Esophagus squamous epithelium (tissue), 4 donors: ENCODE data around the gene PLAC1.

ENCODE experiments used
- CTCF ChIP-seq, 6 experiments: fragments of 450-650 bp in 4 of 6; fragments of 200-600 bp in 2 of 6; sonication (generic) in 2 of 6; IDR thresholded peaks; one replicate each; pipeline ENCODE4 v1.5.1; 2016 to 2019; ENCODE audit warnings: antibody characterized with exemption in 6 of 6, mild to moderate bottlenecking in 4 of 6, moderate library complexity in 4 of 6
- POLR2A ChIP-seq, 4 donors: fragments of 450-650 bp; IDR thresholded peaks; one replicate each; pipeline ENCODE4 v1.6.1; 2017; ENCODE audit warnings: antibody characterized with exemption in 4 of 4, mild to moderate bottlenecking in 4 of 4, moderate library complexity in 3 of 4

DNA sequence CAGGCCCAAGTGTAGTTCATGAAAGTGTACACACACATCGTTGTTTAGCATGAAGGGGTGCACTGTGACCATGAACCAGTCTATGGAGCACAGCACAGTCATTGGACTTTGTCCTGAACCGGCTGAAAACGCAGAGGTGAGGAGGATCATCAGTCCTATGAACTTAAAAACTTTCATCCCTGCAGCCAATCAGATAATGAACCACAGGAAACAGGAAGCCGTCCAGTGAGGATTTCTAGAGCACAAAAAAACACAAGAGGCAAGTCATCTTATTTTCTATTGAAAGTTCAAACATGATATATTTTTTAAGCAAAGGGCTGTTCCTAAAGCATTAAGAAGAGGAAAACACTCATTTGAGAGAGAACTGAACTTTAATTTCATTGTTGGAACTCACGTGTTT lies 91.8 kb downstream of the PLAC1 start:
- TF ChIP-seq CTCF (IDR thresholded peaks at IDR 0.05) (no peak), POLR2A (IDR thresholded peaks at IDR 0.05) (no peak)
